AG04450 (cell line): ENCODE results near the gene CEP89. TPM values are rescaled to one million over a fixed set of nuclear protein-coding genes. Genes with fewer than 3 reads are reported as not detected.
"Not testable (repeated sequence)": the region's sequence is repeated elsewhere in the genome, so short reads cannot be mapped to it uniquely, and the experiment has no call there.

Source experiments
- CTCF ChIA-PET: fragments of 300-600, 350-600 bp; formaldehyde crosslinking; extraction: SDS; loops from one replicate; lab custom pipeline; 2022; ENCODE audit warnings: antibody characterized with exemption, inconsistent platforms; lab: Charles Lee
- POLR2A ChIA-PET: fragments of 350-600 bp; formaldehyde crosslinking; extraction: SDS; loops from one replicate; lab custom pipeline; 2021; ENCODE audit warnings: antibody characterized with exemption, inconsistent platforms; lab: Yijun Ruan, JAX
- DNase-seq: peaks from one replicate; pipeline ENCODE4 v3.0.0-alpha.2; 2011; ENCODE audit warnings: low read depth, low spot score
- H3K27ac ChIP-seq: one replicate; pipeline ENCODE4 v1.5.1; 2012; ENCODE audit warnings: low read depth, low read length, control low read depth
- H3K27me3 ChIP-seq: one replicate; pipeline ENCODE4 v1.6.0; 2012; ENCODE audit warnings: low read length; ENCODE audit not compliant: control insufficient read depth, insufficient read depth
- H3K4me3 ChIP-seq: 2 replicates; pipeline ENCODE4 v1.5.1; 2011; ENCODE audit warnings: mild to moderate bottlenecking, low read depth, low read length, control low read depth
- H3K9me3 ChIP-seq: 2 replicates; pipeline ENCODE4 v1.5.1; 2012; ENCODE audit warnings: low read length; ENCODE audit not compliant: control insufficient read depth, insufficient read depth
- polyA plus RNA-seq: library from polyadenylated mRNA; depleted of rRNA; stranded (reverse); fragments of >200 nt; gene quantifications from 2 replicates; pipeline ENCODE4 v1.2.3, GENCODE V29; 2011
- TF ChIP-seq, protein P1 (sequence below): IDR thresholded peaks from 2 replicates; pipeline ENCODE4 v1.5.1; 2011; ENCODE audit warnings: low read depth, low read length, control low read depth, inconsistent platforms

Gene CEP89
- polyA plus RNA-seq, 1 experiment: 12.3 TPM

DNA sequence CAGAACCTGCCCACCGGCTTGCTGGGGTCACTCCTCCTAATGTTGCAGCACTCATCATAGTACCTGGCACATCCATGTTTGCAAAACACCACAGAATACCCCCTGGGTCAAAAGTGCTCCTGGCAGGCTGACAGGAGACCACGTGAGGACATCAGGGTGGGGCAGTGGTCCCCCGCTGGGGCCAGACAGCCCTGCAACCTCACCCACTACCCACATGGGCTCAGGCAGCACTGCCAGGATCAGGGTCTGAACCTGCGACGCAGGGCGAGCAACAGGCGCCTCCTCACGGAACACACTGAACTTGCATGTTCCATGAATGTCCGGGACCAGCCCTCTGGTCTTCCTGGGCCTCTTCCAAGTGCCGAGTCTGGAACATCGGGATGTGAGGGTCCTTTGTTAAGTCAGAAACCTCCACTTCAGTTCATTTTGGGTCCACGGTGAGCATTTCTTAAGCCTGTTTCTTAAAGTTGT, 100.7 kb downstream of the CEP89 start:
- no peak overlapping the region for H3K27ac ChIP-seq
- no peak for DNase-seq
- TF ChIP-seq, protein P1, sequence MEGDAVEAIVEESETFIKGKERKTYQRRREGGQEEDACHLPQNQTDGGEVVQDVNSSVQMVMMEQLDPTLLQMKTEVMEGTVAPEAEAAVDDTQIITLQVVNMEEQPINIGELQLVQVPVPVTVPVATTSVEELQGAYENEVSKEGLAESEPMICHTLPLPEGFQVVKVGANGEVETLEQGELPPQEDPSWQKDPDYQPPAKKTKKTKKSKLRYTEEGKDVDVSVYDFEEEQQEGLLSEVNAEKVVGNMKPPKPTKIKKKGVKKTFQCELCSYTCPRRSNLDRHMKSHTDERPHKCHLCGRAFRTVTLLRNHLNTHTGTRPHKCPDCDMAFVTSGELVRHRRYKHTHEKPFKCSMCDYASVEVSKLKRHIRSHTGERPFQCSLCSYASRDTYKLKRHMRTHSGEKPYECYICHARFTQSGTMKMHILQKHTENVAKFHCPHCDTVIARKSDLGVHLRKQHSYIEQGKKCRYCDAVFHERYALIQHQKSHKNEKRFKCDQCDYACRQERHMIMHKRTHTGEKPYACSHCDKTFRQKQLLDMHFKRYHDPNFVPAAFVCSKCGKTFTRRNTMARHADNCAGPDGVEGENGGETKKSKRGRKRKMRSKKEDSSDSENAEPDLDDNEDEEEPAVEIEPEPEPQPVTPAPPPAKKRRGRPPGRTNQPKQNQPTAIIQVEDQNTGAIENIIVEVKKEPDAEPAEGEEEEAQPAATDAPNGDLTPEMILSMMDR: no peak
- POLR2A ChIA-PET: no interaction called here
- no peaks in the 10 kb centered on the region for H3K9me3 ChIP-seq
- CTCF ChIA-PET: no interaction called here
- no peak overlapping the region for H3K4me3 ChIP-seq
- H3K27me3 ChIP-seq: no peaks in the 10 kb centered on the region

DNA sequence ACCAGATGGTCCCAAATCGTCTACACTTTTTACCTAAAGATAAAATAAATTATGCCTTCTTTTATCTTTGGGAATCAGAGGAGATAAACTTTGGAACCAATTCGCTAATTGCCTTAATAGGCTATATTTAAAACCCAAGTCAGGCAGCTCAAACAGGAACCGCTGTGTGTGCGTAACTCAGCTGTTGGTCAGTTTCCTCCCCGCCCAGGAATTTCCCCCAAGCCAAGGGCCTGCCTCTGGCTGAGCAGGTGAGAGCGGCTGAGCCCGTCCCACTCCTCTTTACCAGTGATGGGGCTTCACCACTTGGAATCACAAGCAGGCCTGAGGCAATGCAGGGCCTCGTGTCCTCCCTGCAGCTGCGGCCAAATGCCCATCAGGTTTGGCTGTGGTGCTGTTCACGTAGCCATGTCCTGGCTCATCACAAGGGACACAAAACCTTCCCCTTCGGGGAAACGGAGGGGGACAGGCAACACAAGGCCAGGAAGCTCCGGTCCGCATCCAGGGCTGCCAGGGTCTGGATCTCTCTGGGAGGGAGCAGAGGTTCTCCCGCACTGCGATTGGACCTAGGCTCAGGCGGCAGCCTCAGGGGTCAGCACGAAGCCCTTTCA, 101.7 kb downstream of the CEP89 start:
- CTCF ChIA-PET: no interaction called here
- no peak for DNase-seq
- POLR2A ChIA-PET: no interaction called here
- Histone ChIP-seq H3K9me3 (no peaks in the 10 kb centered on the region), H3K27me3 (no peaks in the 10 kb centered on the region), H3K4me3 (no peak overlapping the region), H3K27ac (no peak overlapping the region)
- TF ChIP-seq, protein P1: no peak

DNA sequence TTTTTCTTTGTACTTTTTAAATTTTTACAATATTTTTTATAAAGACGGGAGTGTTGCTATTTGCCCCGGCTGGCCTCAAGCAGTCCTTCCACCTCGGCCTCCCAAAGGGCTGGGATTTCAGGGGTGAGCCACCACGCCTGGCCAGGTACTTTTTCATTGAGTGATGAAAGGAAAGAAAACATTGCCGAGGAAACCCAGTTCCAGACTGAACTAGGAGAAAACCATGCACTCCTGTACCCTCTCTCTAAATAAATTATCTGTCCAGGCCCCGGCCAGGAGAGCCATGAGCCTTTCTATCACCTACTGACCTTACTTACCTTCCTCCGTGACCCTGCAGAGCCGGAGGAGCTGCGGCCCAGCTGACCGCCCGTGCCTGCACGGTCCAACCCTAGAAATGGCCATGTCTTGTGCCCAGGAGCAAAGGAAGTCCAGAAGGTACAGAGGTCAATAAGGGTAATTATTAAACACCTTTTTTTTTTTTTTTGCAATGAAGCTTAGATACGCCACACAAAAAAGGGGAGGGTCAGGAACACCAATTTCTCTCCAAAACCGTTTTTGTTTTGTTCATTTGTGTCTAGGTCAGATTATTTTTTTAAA, 102.3 kb downstream of the CEP89 start, which contains the start of gene SLC7A9:
Gene SLC7A9 (minus strand): TSS at position 399 of the 597 bp plus-strand sequence. CDS start 1,233 bp downstream, outside the sequence.
- ChIA-PET CTCF (no interaction called here), POLR2A (no interaction called here)
- Histone ChIP-seq H3K27ac (no peak within 1 kb of the TSS), H3K9me3 (no peaks in the 10 kb centered on the region; the same call in 1 of the 2 replicates), H3K4me3 (no peak within 1 kb of the TSS), H3K27me3 (no peaks in the 10 kb centered on the region)
- no peak for DNase-seq
- TF ChIP-seq, protein P1: no peak

DNA sequence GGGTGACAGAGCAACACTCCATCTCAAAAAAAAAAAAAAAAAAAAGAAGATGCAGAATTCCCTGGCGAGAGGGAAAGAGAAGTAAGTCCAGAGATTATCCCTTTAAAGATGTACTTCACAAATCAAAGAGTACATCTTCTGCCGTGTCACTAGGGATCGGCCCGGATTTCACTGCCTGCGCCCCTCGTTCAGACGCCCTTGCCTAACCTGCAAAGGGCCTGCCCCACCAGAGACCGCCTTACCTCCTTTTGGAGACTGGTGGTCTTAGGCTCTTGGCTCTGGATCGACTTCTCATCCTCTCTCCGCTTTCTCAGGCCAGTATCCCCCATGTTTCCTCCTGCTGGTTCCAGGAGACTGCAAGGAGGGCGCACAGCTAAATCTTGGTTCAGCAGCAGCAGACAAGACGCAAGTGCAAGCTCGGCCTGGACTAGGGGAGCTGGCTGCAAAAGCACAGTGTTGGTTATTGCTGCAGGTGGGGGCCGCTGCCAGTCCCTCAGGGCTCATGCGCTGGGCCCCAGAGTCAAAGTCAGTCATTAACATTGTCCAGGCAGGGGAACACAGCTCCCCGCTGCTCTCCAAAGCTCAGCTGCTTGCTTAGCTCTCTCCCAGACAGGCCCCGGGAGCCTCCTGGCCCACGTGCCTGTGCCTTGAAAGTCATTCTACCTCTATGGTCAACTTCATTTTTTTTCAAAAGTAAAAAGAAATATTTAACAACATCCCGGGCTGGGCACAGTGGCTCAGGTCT, 103.4 kb downstream of the CEP89 start:
- TF ChIP-seq, protein P1: no peak

DNA sequence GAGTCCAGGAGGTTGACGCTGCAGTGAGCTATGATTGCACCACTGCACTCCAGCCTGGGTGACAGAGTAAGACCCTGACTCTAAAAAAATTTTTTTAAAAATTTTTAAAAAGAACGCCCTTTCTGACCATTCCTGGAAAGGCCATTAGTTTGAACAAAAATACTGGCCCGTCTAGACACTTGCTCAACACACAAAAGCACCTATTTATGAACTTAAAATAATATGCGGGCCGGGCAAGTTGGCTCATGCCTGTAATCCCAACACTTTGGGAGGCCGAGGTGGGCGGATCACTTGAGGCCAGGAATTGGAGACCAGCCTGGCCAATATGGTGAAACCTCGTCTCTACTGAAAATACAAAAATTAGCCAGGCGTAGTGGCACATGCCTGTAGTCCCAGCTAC, 104.3 kb downstream of the CEP89 start:
- H3K27me3 ChIP-seq, H3K9me3 ChIP-seq, H3K4me3 ChIP-seq, DNase-seq, CTCF ChIA-PET, H3K27ac ChIP-seq, POLR2A ChIA-PET: not testable (repeated sequence)

More for the DNA sequence above, 103.4 kb downstream of the CEP89 start:
- H3K9me3 ChIP-seq: no peaks in the 10 kb centered on the region; the same call in 1 of the 2 replicates
- no peak overlapping the region for H3K27ac ChIP-seq
- H3K4me3 ChIP-seq: no peak overlapping the region
- H3K27me3 ChIP-seq: no peaks in the 10 kb centered on the region
- POLR2A ChIA-PET: interaction anchor here (0.5 kb wide), 1 partner anchor 1518 kb away, joined by 3 read pairs; no protein-coding TSS in a partner anchor
- no peak for DNase-seq
- CTCF ChIA-PET: no interaction called here
